ENCODE measurements around the gene RDX.

RDX gene

GRCh38 chr11:110169738-110170137 is 126.7 kb downstream of the RDX start:
- no peak for DNase-seq

GRCh38 chr11:110168033-110168803 is 128.2 kb downstream of the RDX start:
- no peak for DNase-seq

GRCh38 chr11:110165039-110165925 is 131.1 kb downstream of the RDX start:
- DNase-seq: no peak

GRCh38 chr11:110162216-110162615 is 134.2 kb downstream of the RDX start:
- DNase-seq: no peak

GRCh38 chr11:110161061-110161460 is 135.4 kb downstream of the RDX start:
- DNase-seq: no peak

GRCh38 chr11:110160437-110160836 is 136.0 kb downstream of the RDX start:
- no peak for DNase-seq

GRCh38 chr11:110160016-110160415 is 136.4 kb downstream of the RDX start:
- DNase-seq: no peak

- DNase-seq: no peak
Measured at GRCh38 chr11:110159476-110159875, 136.9 kb downstream of the RDX start.

GRCh38 chr11:110158317-110159200 is 137.9 kb downstream of the RDX start:
- DNase-seq: no peak

GRCh38 chr11:110156503-110156902 is 139.9 kb downstream of the RDX start:
- no peak for DNase-seq

GRCh38 chr11:110153474-110153873 is 142.9 kb downstream of the RDX start:
- DNase-seq: no peak

GRCh38 chr11:110152199-110152598 is 144.2 kb downstream of the RDX start:
- no peak for DNase-seq

- no peak for DNase-seq
Measured at GRCh38 chr11:110148775-110149744, 147.4 kb downstream of the RDX start.

- no peak for DNase-seq
Measured at GRCh38 chr11:110147962-110148709, 148.3 kb downstream of the RDX start.

- no peak for DNase-seq
Measured at GRCh38 chr11:110141812-110142211, 154.6 kb downstream of the RDX start.

GRCh38 chr11:110134110-110134509 is 162.3 kb downstream of the RDX start:
- DNase-seq: peak; percentile 87

GRCh38 chr11:110133160-110133559 is 163.3 kb downstream of the RDX start:
- no peak for DNase-seq

GRCh38 chr11:110131386-110132123 is 164.9 kb downstream of the RDX start:
- peak; percentile 82 for DNase-seq

GRCh38 chr11:110130642-110131238 is 165.7 kb downstream of the RDX start:
- peak; percentile 100 for DNase-seq

GRCh38 chr11:110128161-110128560 is 168.3 kb downstream of the RDX start:
- peak; percentile 72 for DNase-seq
